Measurements from ENCODE around the gene TTC28.

DNA sequence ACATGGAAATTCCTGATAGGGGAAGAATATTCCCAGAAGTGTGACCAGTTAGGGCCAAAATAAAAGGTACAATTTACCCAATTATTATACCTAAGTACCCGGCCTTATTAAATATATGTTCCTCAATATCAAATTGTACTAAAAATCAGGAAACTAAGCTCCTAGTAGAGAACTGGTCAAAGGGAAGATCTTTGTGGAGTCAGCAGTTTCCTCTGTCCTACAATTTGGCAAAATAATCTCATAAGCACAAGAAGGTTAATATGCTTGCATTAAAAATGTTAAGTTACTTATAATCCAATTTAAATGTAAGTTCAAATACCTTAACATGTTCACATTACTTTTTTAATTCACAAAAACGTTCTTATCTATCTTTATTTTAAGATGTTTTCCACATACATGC, 10.3 kb downstream of the TTC28 start:
- TF ChIP-seq POLR2A (IDR thresholded peaks at IDR 0.05) = no peak
- no peak for TF ChIP-seq POLR2AphosphoS5 (IDR thresholded peaks at IDR 0.05)
- TF ChIP-seq CTCF (IDR thresholded peaks at IDR 0.05) = no peak

Measured in gastroesophageal sphincter (tissue), 3 donors.